COR-L47 (cell line): ENCODE data around the gene TRH.
"Not testable (repeated sequence)": the region's sequence is repeated elsewhere in the genome, so short reads cannot be mapped to it uniquely, and the experiment has no call there.

Experiments used
- DNase-seq: peaks from one replicate; lab custom pipeline; 2025; lab: John Stamatoyannopoulos, UW

Gene TRH

GRCh38 chr3:129965937-129966336 lies 8.6 kb upstream of the TRH start:
- DNase-seq, result no peak

- no peak for DNase-seq
Measured at GRCh38 chr3:129966876-129967275, 7.6 kb upstream of the TRH start.

- no peak for DNase-seq
Measured at GRCh38 chr3:129967761-129968160, 6.8 kb upstream of the TRH start.

GRCh38 chr3:129971351-129972052 lies 3.0 kb upstream of the TRH start:
- no peak for DNase-seq

DNA sequence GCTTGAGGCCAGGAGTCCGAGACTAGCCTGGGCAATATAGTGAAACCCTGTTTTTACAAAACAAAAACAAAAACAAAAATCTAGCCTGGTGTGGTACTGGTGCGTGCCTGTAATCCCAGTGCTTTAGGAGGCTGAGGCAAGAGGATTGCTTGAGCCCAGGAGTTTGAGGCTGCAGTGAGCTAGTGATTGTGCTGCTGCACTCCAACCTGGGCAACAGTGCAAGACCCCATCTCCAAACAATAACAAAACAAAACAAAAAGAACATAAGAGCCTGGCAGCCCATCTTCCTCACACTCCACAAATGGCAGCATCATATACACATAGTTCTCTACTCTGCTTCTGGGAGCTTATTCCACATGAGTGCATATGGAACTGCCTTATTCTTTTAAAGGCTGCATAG lies 2.2 kb upstream of the TRH start:
- DNase-seq, result no peak

DNA sequence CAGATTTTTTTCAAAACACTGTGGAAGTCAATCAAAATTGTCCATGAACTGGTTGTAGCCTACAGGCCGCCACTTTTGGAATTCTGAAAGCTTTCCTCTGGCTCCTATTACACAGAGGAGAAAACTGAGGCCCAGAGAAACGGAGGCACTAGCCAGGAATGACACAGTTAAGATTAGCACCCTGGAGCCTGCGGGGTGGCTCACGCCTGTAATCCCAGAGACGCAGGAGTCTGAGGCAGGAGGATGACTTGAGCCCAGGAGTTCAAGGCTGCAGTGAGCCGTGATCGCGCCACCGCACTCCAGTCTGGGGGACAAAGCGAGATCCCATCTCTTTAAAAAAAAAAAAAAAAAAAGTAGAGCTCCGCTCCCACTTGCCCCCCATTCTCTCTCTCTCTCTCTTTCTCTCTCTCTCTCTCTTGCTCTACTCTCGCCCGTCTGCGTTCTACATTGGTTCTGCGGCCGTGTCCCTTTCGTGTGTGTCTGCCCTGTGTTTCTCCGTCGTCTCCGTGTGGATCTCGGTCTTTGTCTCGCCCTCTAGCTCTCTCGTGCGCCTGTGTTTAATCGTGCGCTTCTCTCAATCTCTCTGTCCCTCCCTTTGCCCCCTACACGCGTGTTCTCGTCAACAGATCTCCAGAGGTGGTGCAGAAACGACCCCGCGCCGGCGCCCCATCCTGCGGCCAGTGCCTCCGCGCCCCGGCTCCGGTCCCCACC lies 512 bp upstream of the TRH start:
- DNase-seq, result no peak

DNA sequence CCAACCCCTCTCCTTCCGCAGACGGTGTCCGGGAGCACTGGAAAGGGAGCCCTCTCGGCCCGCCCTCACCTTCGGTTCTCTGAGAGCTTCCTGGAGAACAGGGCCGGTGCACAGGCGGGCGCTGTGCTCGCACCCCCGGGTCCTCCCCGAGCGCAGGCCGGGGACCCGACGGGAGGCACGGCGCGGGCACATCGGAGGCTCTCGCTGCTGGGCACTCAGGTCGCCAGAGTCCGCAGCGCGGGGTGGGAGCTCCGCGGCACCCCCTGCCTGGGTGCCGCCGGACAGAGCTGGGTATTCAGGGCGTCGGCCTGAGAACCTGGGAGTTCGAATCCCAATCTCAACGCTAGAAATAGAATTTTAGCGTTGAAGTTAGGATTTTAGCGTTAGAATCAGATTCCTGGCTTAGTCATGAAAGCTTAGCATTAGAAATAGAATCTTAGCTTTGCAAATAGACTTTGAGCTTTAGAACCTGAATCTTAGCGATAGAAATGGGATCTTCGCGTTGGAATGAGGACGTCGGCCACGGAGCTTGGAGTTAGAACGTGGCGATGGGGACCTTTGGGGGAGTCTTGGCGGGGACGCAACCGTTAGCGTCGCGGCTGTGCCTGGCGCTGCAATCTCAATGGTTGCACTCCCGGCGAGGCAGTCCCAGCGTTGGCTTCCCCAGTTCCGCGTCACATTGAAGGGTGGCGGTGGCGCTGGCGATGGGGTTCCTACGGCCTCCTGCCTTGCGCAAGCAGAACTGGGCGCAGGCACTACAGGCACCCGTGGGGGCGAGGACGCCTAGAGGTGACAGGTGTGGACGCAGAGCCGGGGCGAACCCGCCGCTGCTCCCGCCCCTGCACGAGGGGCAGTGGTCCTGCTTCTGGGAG lies 549 bp downstream of the TRH start:
- peak; percentile 19 for DNase-seq

DNA sequence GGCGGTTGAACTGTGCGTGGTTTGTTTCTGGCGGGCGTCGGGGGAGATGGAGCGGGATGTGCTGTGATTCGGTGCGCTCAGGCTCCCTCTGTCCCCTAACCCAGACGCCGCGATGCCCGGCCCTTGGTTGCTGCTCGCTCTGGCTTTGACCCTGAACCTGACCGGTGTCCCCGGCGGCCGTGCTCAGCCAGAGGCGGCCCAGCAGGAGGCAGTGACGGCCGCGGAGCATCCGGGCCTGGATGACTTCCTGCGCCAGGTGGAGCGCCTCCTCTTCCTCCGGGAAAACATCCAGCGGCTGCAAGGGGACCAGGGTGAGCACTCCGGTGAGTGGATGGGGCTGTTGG lies 1.2 kb downstream of the TRH start:
- DNase-seq, result no peak

GRCh38 chr3:129976286-129976685 lies 1.8 kb downstream of the TRH start:
- no peak for DNase-seq

DNA sequence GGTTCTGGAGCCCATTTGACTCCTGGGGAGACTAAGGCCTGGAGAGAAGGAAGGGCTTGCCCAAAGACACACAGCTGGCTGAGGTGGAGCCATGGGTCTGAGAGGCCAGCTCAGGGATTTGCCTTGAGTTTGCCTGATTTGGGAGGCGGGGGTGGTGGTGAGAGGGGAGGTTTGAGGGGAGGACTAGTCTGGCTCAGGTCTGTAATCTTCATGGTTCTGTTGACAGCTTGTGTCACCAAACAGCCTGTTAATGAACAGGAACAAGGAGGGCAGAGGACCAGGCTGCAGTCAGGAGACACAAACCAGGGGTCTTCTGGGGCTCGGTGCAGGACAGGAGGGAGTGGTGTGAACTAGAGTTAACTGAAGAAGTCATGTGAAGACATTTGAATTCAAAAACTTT lies 3.6 kb downstream of the TRH start:
- DNase-seq, result no peak

GRCh38 chr3:129979905-129980304 lies 5.4 kb downstream of the TRH start:
- DNase-seq, result no peak

DNA sequence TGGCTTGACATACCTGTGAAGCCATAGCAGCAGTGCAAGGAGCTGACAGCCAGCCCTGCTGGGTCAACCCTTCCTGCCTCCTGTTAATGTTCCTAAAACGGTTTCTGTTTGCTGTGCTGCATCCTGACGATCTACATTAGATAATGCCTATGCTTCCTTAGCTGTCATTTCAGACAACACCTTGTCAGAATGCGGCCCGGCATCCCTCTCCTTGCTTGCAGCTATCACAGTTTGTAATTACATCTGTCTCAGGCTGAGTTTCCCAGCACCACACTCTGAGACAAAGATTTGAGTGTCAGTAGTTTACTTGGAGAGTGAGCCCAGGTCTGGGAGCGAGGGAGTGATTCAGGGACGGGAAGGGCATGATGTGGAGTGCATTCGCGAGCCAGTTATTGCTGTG lies 9.0 kb downstream of the TRH start:
- DNase-seq, result no peak

- DNase-seq, result no peak
Measured at GRCh38 chr3:129984125-129984524, 9.6 kb downstream of the TRH start.

GRCh38 chr3:129985113-129985512 lies 10.6 kb downstream of the TRH start:
- DNase-seq, result peak; percentile 92

GRCh38 chr3:129988429-129988828 lies 13.9 kb downstream of the TRH start:
- DNase-seq, result no peak

- DNase-seq, result no peak
Measured at GRCh38 chr3:129989414-129989813, 14.9 kb downstream of the TRH start.

- no peak for DNase-seq
Measured at GRCh38 chr3:129992781-129993180, 18.3 kb downstream of the TRH start.

- DNase-seq, result no peak
Measured at GRCh38 chr3:129994883-129995559, 20.5 kb downstream of the TRH start.

- DNase-seq, result no peak
Measured at GRCh38 chr3:129996073-129996472, 21.6 kb downstream of the TRH start.

DNA sequence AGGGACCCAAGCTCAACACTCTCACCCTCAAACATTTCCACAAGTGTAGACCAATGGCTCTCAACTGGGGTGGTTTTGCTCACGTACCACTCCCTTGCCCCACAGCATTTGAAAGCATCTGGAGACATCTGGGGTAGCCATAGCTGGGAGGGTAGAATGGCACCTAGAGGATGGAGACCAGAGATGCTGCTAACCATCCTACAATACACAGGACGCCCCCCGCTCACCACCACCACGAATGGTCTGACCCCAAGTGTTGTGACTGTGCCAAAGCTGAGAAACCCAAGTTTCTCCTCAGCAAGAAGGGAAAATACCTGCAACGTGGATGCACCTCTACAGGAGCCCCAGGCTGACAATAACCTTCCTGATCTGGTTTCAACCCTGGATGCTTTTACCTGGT lies 24.7 kb downstream of the TRH start:
- not testable (repeated sequence) for DNase-seq

GRCh38 chr3:130002666-130003598 lies 28.4 kb downstream of the TRH start:
- peak; percentile 19 for DNase-seq
